ENCODE results near the gene SH2D7.

Gene SH2D7

GRCh38 chr15:78088773-78089080, 3.6 kb upstream of the SH2D7 start:
- no peaks in the 10 kb centered on the region for H3K27me3 ChIP-seq (ENCODE audit: insufficient read depth, poor library complexity, severe bottlenecking)
- no peak for DNase-seq (ENCODE audit: low read depth in 1 of 2, low spot score in 1 of 2)
- no peak overlapping the region for H3K27ac ChIP-seq (replicated peaks)
- H3K4me3 ChIP-seq (replicated peaks; ENCODE audit: insufficient read depth, low read length), result no peak overlapping the region
- TF ChIP-seq REST (IDR thresholded peaks at IDR 0.05; ENCODE audit: insufficient replicate concordance, low read depth), result no peak
- no peak for TF ChIP-seq POLR2AphosphoS5 (IDR thresholded peaks at IDR 0.05; ENCODE audit: low read depth)
- TF ChIP-seq SPI1 (IDR thresholded peaks at IDR 0.05; ENCODE audit: borderline replicate concordance, low read depth), result no peak
- no peak for TF ChIP-seq GABPA (IDR thresholded peaks at IDR 0.05; ENCODE audit: low read depth)
- no peak for TF ChIP-seq CTCF (IDR thresholded peaks at IDR 0.05; ENCODE audit: insufficient read depth, low read length)

- no peak for DNase-seq (ENCODE audit: low read depth in 1 of 2, low spot score in 1 of 2)
- TF ChIP-seq CTCF (IDR thresholded peaks at IDR 0.05; ENCODE audit: insufficient read depth, low read length), result no peak
- TF ChIP-seq POLR2AphosphoS5 (IDR thresholded peaks at IDR 0.05; ENCODE audit: low read depth), result no peak
- no peak for TF ChIP-seq GABPA (IDR thresholded peaks at IDR 0.05; ENCODE audit: low read depth)
- no peak for TF ChIP-seq SPI1 (IDR thresholded peaks at IDR 0.05; ENCODE audit: borderline replicate concordance, low read depth)
- TF ChIP-seq REST (IDR thresholded peaks at IDR 0.05; ENCODE audit: insufficient replicate concordance, low read depth), result no peak
Observed at GRCh38 chr15:78090422-78091063, 1.8 kb upstream of the SH2D7 start.

GRCh38 chr15:78093242-78094020, 1.1 kb downstream of the SH2D7 start:
- H3K27me3 ChIP-seq (ENCODE audit: insufficient read depth, poor library complexity, severe bottlenecking), result no peaks in the 10 kb centered on the region
- DNase-seq (ENCODE audit: low read depth in 1 of 2, low spot score in 1 of 2), result no peak
- no peak overlapping the region for H3K4me3 ChIP-seq (replicated peaks; ENCODE audit: insufficient read depth, low read length)
- H3K27ac ChIP-seq (replicated peaks), result no peak overlapping the region
- no peak for TF ChIP-seq SPI1 (IDR thresholded peaks at IDR 0.05; ENCODE audit: borderline replicate concordance, low read depth)
- TF ChIP-seq GABPA (IDR thresholded peaks at IDR 0.05; ENCODE audit: low read depth), result no peak
- no peak for TF ChIP-seq REST (IDR thresholded peaks at IDR 0.05; ENCODE audit: insufficient replicate concordance, low read depth)
- TF ChIP-seq POLR2AphosphoS5 (IDR thresholded peaks at IDR 0.05; ENCODE audit: low read depth), result no peak
- no peak for TF ChIP-seq CTCF (IDR thresholded peaks at IDR 0.05; ENCODE audit: insufficient read depth, low read length)

More at GRCh38 chr15:78090422-78091063, 1.8 kb upstream of the SH2D7 start:
- Histone ChIP-seq H3K27ac (replicated peaks) (no peak overlapping the region), H3K27me3 (ENCODE audit: insufficient read depth, poor library complexity, severe bottlenecking) (no peaks in the 10 kb centered on the region), H3K4me3 (replicated peaks; ENCODE audit: insufficient read depth, low read length) (no peak overlapping the region)

Measured in HL-60 (cell line).